ENCODE measurements around the gene CHST4. TPM values are rescaled to one million over a fixed set of nuclear protein-coding genes. Genes with fewer than 3 reads are reported as not detected.
A peak's percentile ranks its signal among the peaks of the same experiment; 100 is the strongest.

Gene CHST4
- polyA plus RNA-seq, 1 donor (not counting 4 experiments of a cell fraction or from before 2014, with no cell fraction given): 0.14 TPM

GRCh38 chr16:71482569-71482968, 43.7 kb upstream of the CHST4 start:
- dilution Hi-C loops (cut with MboI; ENCODE audit: extremely low pct_ligation_motif_present, low sequenced_read_pairs): no loop called here
- Histone ChIP-seq H3K4me3 (ENCODE audit: control insufficient read depth in 2 of 3, extremely low read depth in 1 of 3, insufficient read depth in 2 of 3, low read depth in 1 of 3, low read length in 3 of 3) (no peak overlapping the region), H2AFZ (ENCODE audit: control insufficient read depth, low read length) (no peak overlapping the region), H3K27me3 (ENCODE audit: control insufficient read depth, extremely low read depth, insufficient read depth, low read length) (no peaks in the 10 kb centered on the region), H3K9me1 (ENCODE audit: control insufficient read depth, extremely low read depth, insufficient read depth, low read length) (no peaks in the 10 kb centered on the region), H3K4me2 (ENCODE audit: control insufficient read depth, extremely low read depth, insufficient read depth, low read depth, low read length) (no peak overlapping the region), H3K9me3 (ENCODE audit: control insufficient read depth, low read depth, low read length) (no peaks in the 10 kb centered on the region), H4K20me1 (ENCODE audit: control insufficient read depth, extremely low read depth, insufficient read depth, low read length) (no peaks in the 10 kb centered on the region), H3K27ac (ENCODE audit: control insufficient read depth, insufficient read depth, low read length) (no peak overlapping the region), H3K36me3 (ENCODE audit: control insufficient read depth in 2 of 2, extremely low read depth in 1 of 2, insufficient read depth in 2 of 2, low read length in 2 of 2) (peaks cover 2% of the 10 kb centered on the region in 2 experiments), H3K79me2 (ENCODE audit: control insufficient read depth, insufficient read depth, low read length) (no peaks in the 10 kb centered on the region), H3K4me1 (ENCODE audit: control insufficient read depth, extremely low read depth, insufficient read depth, low read length) (peaks cover 5% of the 10 kb centered on the region), H3K9ac (ENCODE audit: control insufficient read depth, extremely low read depth, insufficient read depth, low read length) (no peak overlapping the region)
- DNase-seq (ENCODE audit: low read depth, low spot score) (no peak), FAIRE-seq (no peak)
- TF ChIP-seq CTCF (optimal IDR thresholded peaks at IDR 0.05 in 1 of 3, IDR thresholded peaks at IDR 0.05 in 1 of 3, conservative IDR thresholded peaks at IDR 0.05 in 1 of 3; ENCODE audit: extremely low read depth in 1 of 3, insufficient read depth in 2 of 3, low read length in 3 of 3) (no peak), EZH2 (IDR thresholded peaks at IDR 0.05; ENCODE audit: low read length) (no peak)

GRCh38 chr16:71484006-71484893, 42.0 kb upstream of the CHST4 start:
- Histone ChIP-seq H3K36me3 (ENCODE audit: control insufficient read depth in 2 of 2, extremely low read depth in 1 of 2, insufficient read depth in 2 of 2, low read length in 2 of 2) (no peaks in the 10 kb centered on the region), H2AFZ (ENCODE audit: control insufficient read depth, low read length) (peak overlapping the region; percentile 98), H3K4me1 (ENCODE audit: control insufficient read depth, extremely low read depth, insufficient read depth, low read length) (peaks cover 5% of the 10 kb centered on the region), H3K79me2 (ENCODE audit: control insufficient read depth, insufficient read depth, low read length) (no peaks in the 10 kb centered on the region), H3K4me2 (ENCODE audit: control insufficient read depth, extremely low read depth, insufficient read depth, low read depth, low read length) (peak overlapping the region; percentile 98), H3K9ac (ENCODE audit: control insufficient read depth, extremely low read depth, insufficient read depth, low read length) (peak overlapping the region; percentile 98), H3K4me3 (ENCODE audit: control insufficient read depth in 2 of 3, extremely low read depth in 1 of 3, insufficient read depth in 2 of 3, low read depth in 1 of 3, low read length in 3 of 3) (peak overlapping the region; percentile 61 to 92 (median 91)), H3K9me3 (ENCODE audit: control insufficient read depth, low read depth, low read length) (no peaks in the 10 kb centered on the region), H4K20me1 (ENCODE audit: control insufficient read depth, extremely low read depth, insufficient read depth, low read length) (no peaks in the 10 kb centered on the region), H3K27me3 (ENCODE audit: control insufficient read depth, extremely low read depth, insufficient read depth, low read length) (no peaks in the 10 kb centered on the region), H3K9me1 (ENCODE audit: control insufficient read depth, extremely low read depth, insufficient read depth, low read length) (no peaks in the 10 kb centered on the region), H3K27ac (ENCODE audit: control insufficient read depth, insufficient read depth, low read length) (peak overlapping the region; percentile 94)
- peak; percentile 90 for FAIRE-seq
- peak; percentile 54 for DNase-seq (ENCODE audit: low read depth, low spot score)
- dilution Hi-C loops (cut with MboI; ENCODE audit: extremely low pct_ligation_motif_present, low sequenced_read_pairs): no loop called here
- no peak for TF ChIP-seq EZH2 (IDR thresholded peaks at IDR 0.05; ENCODE audit: low read length)
- TF ChIP-seq CTCF (optimal IDR thresholded peaks at IDR 0.05 in 1 of 3, IDR thresholded peaks at IDR 0.05 in 1 of 3, conservative IDR thresholded peaks at IDR 0.05 in 1 of 3; ENCODE audit: extremely low read depth in 1 of 3, insufficient read depth in 2 of 3, low read length in 3 of 3): no peak
